ENCODE data around the gene ZBTB7C.

The ZBTB7C gene

GRCh38 chr18:48418539-48419276 is 9.5 kb upstream of the ZBTB7C start:
- no peak for DNase-seq

GRCh38 chr18:48417985-48418384 is 8.8 kb upstream of the ZBTB7C start:
- DNase-seq: no peak

- DNase-seq: no peak
Measured at GRCh38 chr18:48413342-48413741, 4.2 kb upstream of the ZBTB7C start.

- peak; percentile 38 for DNase-seq
Measured at GRCh38 chr18:48412339-48412929, 3.3 kb upstream of the ZBTB7C start.

GRCh38 chr18:48410095-48410920 is 1.1 kb upstream of the ZBTB7C start:
- DNase-seq: peak; percentile 83

- DNase-seq: peak; percentile 16
Measured at GRCh38 chr18:48409591-48410094, 460 bp upstream of the ZBTB7C start.

GRCh38 chr18:48408111-48408726 is 964 bp downstream of the ZBTB7C start:
- DNase-seq: no peak

- DNase-seq: no peak
Measured at GRCh38 chr18:48407358-48407757, 1.8 kb downstream of the ZBTB7C start.

GRCh38 chr18:48405978-48406377 is 3.2 kb downstream of the ZBTB7C start:
- no peak for DNase-seq

- peak; percentile 56 for DNase-seq
Measured at GRCh38 chr18:48404716-48405507, 4.3 kb downstream of the ZBTB7C start.

- DNase-seq: no peak
Measured at GRCh38 chr18:48402953-48403352, 6.2 kb downstream of the ZBTB7C start.

GRCh38 chr18:48399303-48400075 is 9.7 kb downstream of the ZBTB7C start:
- no peak for DNase-seq

- DNase-seq: no peak
Measured at GRCh38 chr18:48398074-48398473, 11.1 kb downstream of the ZBTB7C start.

GRCh38 chr18:48397021-48397420 is 12.2 kb downstream of the ZBTB7C start:
- DNase-seq: no peak

- no peak for DNase-seq
Measured at GRCh38 chr18:48396561-48396960, 12.6 kb downstream of the ZBTB7C start.

- DNase-seq: no peak
Measured at GRCh38 chr18:48395646-48396045, 13.5 kb downstream of the ZBTB7C start.

- DNase-seq: no peak
Measured at GRCh38 chr18:48394176-48394575, 15.0 kb downstream of the ZBTB7C start.

GRCh38 chr18:48393776-48394175 is 15.4 kb downstream of the ZBTB7C start:
- no peak for DNase-seq

- DNase-seq: no peak
Measured at GRCh38 chr18:48393170-48393569, 16.0 kb downstream of the ZBTB7C start.

GRCh38 chr18:48392268-48392667 is 16.9 kb downstream of the ZBTB7C start:
- DNase-seq: no peak

- DNase-seq: no peak
Measured at GRCh38 chr18:48391868-48392267, 17.3 kb downstream of the ZBTB7C start.
